Keratinocyte (primary cell): ENCODE measurements around the gene DCLRE1C. TPM values are rescaled to one million over a fixed set of nuclear protein-coding genes. Genes with fewer than 3 reads are reported as not detected.
"Not testable (repeated sequence)": the region's sequence is repeated elsewhere in the genome, so short reads cannot be mapped to it uniquely, and the experiment has no call there.

Source experiments
- DNase-seq: peaks from one replicate; pipeline ENCODE4 v3.0.0-alpha.2; 2011; ENCODE audit warnings: low read depth, missing footprints, low spot score
- FAIRE-seq: peaks from 2 replicates; lab custom pipeline; 2011; peaks lifted over from hg19 to GRCh38; lab: Jason Lieb, UNC
- H2AFZ ChIP-seq: 2 replicates; pipeline ENCODE4 v1.6.0; 2012; ENCODE audit warnings: low read length, control low read depth, inconsistent platforms; ENCODE audit not compliant: control insufficient read depth
- H3K27ac ChIP-seq: 2 replicates; pipeline ENCODE4 v1.5.1; 2011; ENCODE audit warnings: low read length; ENCODE audit not compliant: control insufficient read depth, insufficient read depth
- H3K27me3 ChIP-seq: 3 replicates; pipeline ENCODE4 v1.6.0; 2011; ENCODE audit warnings: low read length; ENCODE audit not compliant: control insufficient read depth, insufficient read depth; ENCODE audit errors: extremely low read depth
- H3K36me3 ChIP-seq, 2 experiments: 2 replicates in 1 of 2; 3 replicates in 1 of 2; pipeline ENCODE4 v1.5.1; 2011; ENCODE audit warnings: low read length in 2 of 2, mild to moderate bottlenecking in 1 of 2; ENCODE audit not compliant: control insufficient read depth in 2 of 2, insufficient read depth in 2 of 2; ENCODE audit errors: extremely low read depth in 1 of 2
- H3K4me1 ChIP-seq: 3 replicates; pipeline ENCODE4 v1.5.1; 2011; ENCODE audit warnings: low read length; ENCODE audit not compliant: control insufficient read depth, insufficient read depth; ENCODE audit errors: extremely low read depth
- H3K4me2 ChIP-seq: 3 replicates; pipeline ENCODE4 v1.6.0; 2011; ENCODE audit warnings: low read depth, low read length; ENCODE audit not compliant: control insufficient read depth, insufficient read depth; ENCODE audit errors: extremely low read depth
- H3K4me3 ChIP-seq, 3 experiments: fragments of 200-600 bp in 1 of 3; sonication (generic) in 1 of 3; 2 replicates in 2 of 3; 3 replicates in 1 of 3; pipeline ENCODE4 v1.5.1; 2011 to 2016; ENCODE audit warnings: low read length in 3 of 3, mild to moderate bottlenecking in 3 of 3, control low read depth in 2 of 3, inconsistent platforms in 1 of 3, low read depth in 1 of 3, mixed read lengths in 1 of 3, mixed run types in 1 of 3, moderate library complexity in 1 of 3; ENCODE audit not compliant: control insufficient read depth in 2 of 3, insufficient read depth in 2 of 3; ENCODE audit errors: extremely low read depth in 1 of 3
- H3K79me2 ChIP-seq: 2 replicates; pipeline ENCODE4 v1.6.0; 2012; ENCODE audit warnings: low read length; ENCODE audit not compliant: control insufficient read depth, insufficient read depth
- H3K9ac ChIP-seq: 3 replicates; pipeline ENCODE4 v1.6.0; 2011; ENCODE audit warnings: low read length; ENCODE audit not compliant: control insufficient read depth, insufficient read depth; ENCODE audit errors: extremely low read depth
- H3K9me1 ChIP-seq: 3 replicates; pipeline ENCODE4 v1.6.0; 2011; ENCODE audit warnings: low read length; ENCODE audit not compliant: control insufficient read depth, insufficient read depth; ENCODE audit errors: extremely low read depth
- H3K9me3 ChIP-seq: 2 replicates; pipeline ENCODE4 v1.5.1; 2012; ENCODE audit warnings: low read depth, low read length; ENCODE audit not compliant: control insufficient read depth
- H4K20me1 ChIP-seq: 3 replicates; pipeline ENCODE4 v1.6.0; 2011; ENCODE audit warnings: low read length; ENCODE audit not compliant: control insufficient read depth, insufficient read depth; ENCODE audit errors: extremely low read depth
- dilution Hi-C: fragments of 300-500 bp; cut with MboI; formaldehyde crosslinking; loops from one replicate; pipeline ENCODE4 v1.7.0; 2020; ENCODE audit warnings: low sequenced_read_pairs; ENCODE audit not compliant: extremely low pct_ligation_motif_present
- polyA plus RNA-seq, 5 experiments: library from polyadenylated mRNA; depleted of rRNA in 3 of 5; stranded (reverse) in 3 of 5; stranded (forward) in 1 of 5; unstranded in 1 of 5; fragments of >200 nt; gene quantifications; 1 replicate in 1 of 5; 2 replicates in 3 of 5; 3 replicates in 1 of 5; pipeline versions ENCODE4 v1.2.1 to v1.2.3, GENCODE V29; 2011 to 2012; ENCODE audit warnings: missing spikeins in 2 of 5, low read depth in 1 of 5, low replicate concordance in 1 of 5
- TF ChIP-seq, protein P1 (sequence below), 3 experiments: IDR thresholded peaks in 1 of 3; conservative IDR thresholded peaks in 1 of 3; optimal IDR thresholded peaks in 1 of 3; 2 replicates in 2 of 3; 3 replicates in 1 of 3; pipeline versions ENCODE3 to v1.5.1; 2011; ENCODE audit warnings: low read length in 3 of 3, mild to moderate bottlenecking in 3 of 3, moderate library complexity in 2 of 3, control low read depth in 1 of 3, inconsistent platforms in 1 of 3; ENCODE audit not compliant: insufficient read depth in 2 of 3; ENCODE audit errors: extremely low read depth in 1 of 3

DCLRE1C gene
- polyA plus RNA-seq, 1 donor (not counting 4 experiments of a cell fraction or from before 2014, with no cell fraction given), result 9.1 TPM

DNA sequence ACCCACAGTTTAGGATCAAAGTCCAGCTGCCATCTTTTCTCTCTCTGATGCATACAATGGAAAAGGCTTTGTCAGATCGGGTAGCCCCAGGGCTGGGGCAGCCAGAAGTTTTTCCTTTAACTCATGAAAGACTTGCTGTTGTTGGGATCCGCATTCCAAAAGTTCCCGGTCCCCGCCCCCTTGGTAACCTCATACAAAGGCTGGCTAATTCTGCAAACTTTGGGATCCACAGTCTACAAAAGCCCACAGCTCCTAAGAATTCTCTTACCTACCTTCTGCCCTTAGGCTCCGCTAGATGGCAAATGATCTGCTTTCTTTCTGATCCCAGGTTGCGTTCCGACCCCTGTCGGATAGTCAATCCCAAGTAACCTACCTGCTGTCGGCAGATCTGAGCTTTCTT, 38.4 kb upstream of the DCLRE1C start:
- H3K36me3 ChIP-seq, H4K20me1 ChIP-seq, H3K4me1 ChIP-seq, H3K9me1 ChIP-seq, H3K27me3 ChIP-seq, H3K79me2 ChIP-seq, H3K27ac ChIP-seq, H3K9ac ChIP-seq, FAIRE-seq, H2AFZ ChIP-seq, dilution Hi-C loops, H3K9me3 ChIP-seq, H3K4me3 ChIP-seq, H3K4me2 ChIP-seq, DNase-seq: not testable (repeated sequence)

DNA sequence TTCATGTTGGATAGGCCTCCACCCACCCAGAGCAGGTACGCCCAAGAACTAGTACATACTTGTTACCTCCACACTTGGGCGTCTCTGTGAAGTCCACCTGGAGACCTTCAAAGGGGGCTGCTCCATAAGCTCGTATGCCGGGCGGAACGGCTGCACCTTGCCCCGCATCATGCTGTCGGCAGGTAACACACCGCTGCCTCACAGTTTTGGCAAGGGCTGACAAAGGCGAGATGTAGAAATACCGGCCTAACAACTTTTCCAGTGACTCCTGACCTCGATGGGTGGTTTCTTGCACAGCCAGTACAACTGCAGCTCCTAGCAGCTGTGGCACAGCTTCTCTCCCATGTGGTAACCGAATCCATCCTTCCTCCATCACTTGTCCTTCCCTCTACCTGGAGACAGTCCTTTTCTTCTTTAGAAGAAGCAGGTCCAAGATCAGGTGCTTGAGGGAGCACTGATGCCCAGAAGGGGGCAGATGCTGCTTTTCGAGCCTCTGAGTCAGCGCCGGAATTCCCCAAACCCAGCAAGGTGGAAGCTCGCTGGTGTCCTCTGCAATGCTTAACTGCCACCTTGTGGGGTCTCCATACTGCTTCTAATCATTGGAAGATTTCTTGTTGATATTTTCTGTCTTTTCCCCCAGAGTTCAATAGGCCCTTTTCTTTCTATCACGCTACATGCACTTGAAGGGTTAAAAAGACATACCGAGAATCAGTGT, 37.3 kb upstream of the DCLRE1C start:
- H3K79me2 ChIP-seq, H3K9me3 ChIP-seq, H3K36me3 ChIP-seq, dilution Hi-C loops, H3K4me1 ChIP-seq, H4K20me1 ChIP-seq, H2AFZ ChIP-seq, H3K9ac ChIP-seq, H3K27me3 ChIP-seq, H3K27ac ChIP-seq, H3K9me1 ChIP-seq, FAIRE-seq, H3K4me3 ChIP-seq: not testable (repeated sequence)
- TF ChIP-seq, protein P1, sequence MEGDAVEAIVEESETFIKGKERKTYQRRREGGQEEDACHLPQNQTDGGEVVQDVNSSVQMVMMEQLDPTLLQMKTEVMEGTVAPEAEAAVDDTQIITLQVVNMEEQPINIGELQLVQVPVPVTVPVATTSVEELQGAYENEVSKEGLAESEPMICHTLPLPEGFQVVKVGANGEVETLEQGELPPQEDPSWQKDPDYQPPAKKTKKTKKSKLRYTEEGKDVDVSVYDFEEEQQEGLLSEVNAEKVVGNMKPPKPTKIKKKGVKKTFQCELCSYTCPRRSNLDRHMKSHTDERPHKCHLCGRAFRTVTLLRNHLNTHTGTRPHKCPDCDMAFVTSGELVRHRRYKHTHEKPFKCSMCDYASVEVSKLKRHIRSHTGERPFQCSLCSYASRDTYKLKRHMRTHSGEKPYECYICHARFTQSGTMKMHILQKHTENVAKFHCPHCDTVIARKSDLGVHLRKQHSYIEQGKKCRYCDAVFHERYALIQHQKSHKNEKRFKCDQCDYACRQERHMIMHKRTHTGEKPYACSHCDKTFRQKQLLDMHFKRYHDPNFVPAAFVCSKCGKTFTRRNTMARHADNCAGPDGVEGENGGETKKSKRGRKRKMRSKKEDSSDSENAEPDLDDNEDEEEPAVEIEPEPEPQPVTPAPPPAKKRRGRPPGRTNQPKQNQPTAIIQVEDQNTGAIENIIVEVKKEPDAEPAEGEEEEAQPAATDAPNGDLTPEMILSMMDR (optimal IDR thresholded peaks at IDR 0.05 in 1 of 3, IDR thresholded peaks at IDR 0.05 in 1 of 3, conservative IDR thresholded peaks at IDR 0.05 in 1 of 3; ENCODE audit: extremely low read depth in 1 of 3, insufficient read depth in 2 of 3, low read length in 3 of 3), result peak in 2 of 3 experiments; percentile 29 to 31
- H3K4me2 ChIP-seq, result peak overlapping the region; percentile 22
- peak; percentile 4 for DNase-seq

DNA sequence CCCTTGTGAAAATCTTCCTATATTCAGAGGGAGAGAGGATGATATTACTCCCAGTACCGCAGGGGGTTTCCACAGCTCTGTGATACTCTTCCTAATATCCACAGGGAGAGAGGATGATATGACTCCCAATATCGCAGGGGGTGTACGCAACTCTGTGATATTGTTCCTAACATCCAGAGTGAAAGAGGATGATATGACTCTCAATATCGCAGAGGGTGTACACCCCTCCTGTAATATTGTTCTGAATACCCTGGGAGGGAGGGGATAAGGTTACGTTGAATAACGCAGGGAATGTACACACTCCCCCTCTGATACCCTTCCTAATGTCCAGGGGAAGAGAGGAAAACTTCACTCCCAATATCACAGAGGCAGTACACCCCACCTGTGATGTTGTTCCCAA, 35.7 kb upstream of the DCLRE1C start:
- H3K27ac ChIP-seq, H3K27me3 ChIP-seq, H3K4me2 ChIP-seq, H3K4me3 ChIP-seq, H4K20me1 ChIP-seq, H3K9ac ChIP-seq, H3K36me3 ChIP-seq, H2AFZ ChIP-seq, dilution Hi-C loops, DNase-seq, H3K79me2 ChIP-seq, FAIRE-seq, H3K4me1 ChIP-seq, H3K9me1 ChIP-seq, H3K9me3 ChIP-seq: not testable (repeated sequence)
